Muscle layer of colon (tissue), 2 donors: ENCODE results near the gene DCP1A.
"Not testable (repeated sequence)": the region's sequence is repeated elsewhere in the genome, so short reads cannot be mapped to it uniquely, and the experiment has no call there.

Experiments
- H3K27ac ChIP-seq: one replicate; pipeline ENCODE4 v1.7.0; 2013; ENCODE audit warnings: low read depth, mild to moderate bottlenecking, low read length, moderate library complexity
- H3K27me3 ChIP-seq, 2 donors: one replicate each; pipeline ENCODE4 v1.7.0; 2013; ENCODE audit warnings: low read length in 2 of 2, mild to moderate bottlenecking in 2 of 2; ENCODE audit not compliant: insufficient read depth in 2 of 2, control insufficient read depth in 1 of 2
- H3K36me3 ChIP-seq: one replicate; pipeline ENCODE4 v1.7.0; 2013; ENCODE audit warnings: mild to moderate bottlenecking, low read length; ENCODE audit not compliant: insufficient read depth
- H3K4me1 ChIP-seq: one replicate; pipeline ENCODE4 v1.7.0; 2013; ENCODE audit warnings: mild to moderate bottlenecking, low read length; ENCODE audit not compliant: insufficient read depth
- H3K4me3 ChIP-seq, 2 donors: one replicate each; pipeline ENCODE4 v1.7.0; 2013; ENCODE audit warnings: low read length in 2 of 2, low read depth in 1 of 2, mild to moderate bottlenecking in 1 of 2, moderate library complexity in 1 of 2
- H3K9ac ChIP-seq: one replicate; pipeline ENCODE4 v1.7.0; 2013; ENCODE audit warnings: low read length
- H3K9me3 ChIP-seq: one replicate; pipeline ENCODE4 v1.7.0; 2013; ENCODE audit warnings: mild to moderate bottlenecking, low read length
- donor health status: abdominal sarcoma.
- donor health status: Adenocarcinoma of cecum.

The DCP1A gene

DNA sequence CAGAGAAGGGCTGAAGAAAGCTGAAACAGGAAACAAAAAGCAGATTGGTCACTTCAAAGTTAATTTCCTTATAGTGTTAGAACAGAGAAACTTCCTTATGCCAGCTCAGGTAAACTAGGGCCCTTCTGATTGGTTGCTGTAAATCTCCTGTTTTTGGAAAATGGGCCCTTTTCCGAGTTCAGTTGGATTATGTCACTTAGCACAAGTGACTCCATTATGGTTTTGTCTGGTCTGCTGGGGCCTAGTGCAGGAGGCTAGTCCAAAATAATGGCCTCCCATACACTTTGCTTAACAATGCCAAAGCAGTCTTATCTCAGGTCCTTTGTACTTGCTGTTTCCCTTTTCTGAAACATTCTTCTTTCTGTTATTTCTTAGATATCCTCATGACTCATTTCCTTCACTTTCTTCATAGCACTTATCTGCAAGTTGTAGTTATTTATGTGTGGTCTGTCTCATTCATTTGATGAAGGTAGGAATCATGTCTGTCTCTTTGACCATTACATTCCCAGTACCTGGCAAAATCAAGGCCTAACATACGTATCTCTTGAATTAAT, 7.7 kb upstream of the DCP1A start:
- Histone ChIP-seq H3K9me3 (no peaks in the 10 kb centered on the region), H3K4me3 (no peak overlapping the region), H3K27me3 (no peaks in the 10 kb centered on the region), H3K9ac (no peak overlapping the region), H3K36me3 (no peaks in the 10 kb centered on the region), H3K27ac (no peak overlapping the region), H3K4me1 (no peaks in the 10 kb centered on the region)

DNA sequence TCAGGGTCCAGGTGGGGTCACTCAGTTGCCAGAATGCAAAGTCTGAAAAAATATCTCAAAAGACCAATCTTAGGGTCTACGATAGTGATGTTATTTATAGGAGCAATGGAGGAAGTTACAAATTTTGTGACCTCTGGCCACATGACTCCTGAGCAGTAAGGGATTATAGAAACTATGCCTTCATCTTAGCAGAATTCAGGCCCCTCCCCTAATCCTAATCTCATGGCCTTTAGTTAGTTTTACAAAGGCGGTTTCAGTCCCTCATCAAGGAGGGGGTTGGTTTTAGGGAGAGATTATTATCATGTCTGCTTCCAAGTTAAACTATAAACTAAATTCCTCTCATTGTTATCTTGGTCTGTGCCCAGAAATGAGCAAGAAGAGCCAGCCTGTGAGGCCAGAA, 5.9 kb upstream of the DCP1A start:
- Histone ChIP-seq H3K27me3 (no peaks in the 10 kb centered on the region), H3K4me1 (no peaks in the 10 kb centered on the region), H3K9me3 (no peaks in the 10 kb centered on the region)

DNA sequence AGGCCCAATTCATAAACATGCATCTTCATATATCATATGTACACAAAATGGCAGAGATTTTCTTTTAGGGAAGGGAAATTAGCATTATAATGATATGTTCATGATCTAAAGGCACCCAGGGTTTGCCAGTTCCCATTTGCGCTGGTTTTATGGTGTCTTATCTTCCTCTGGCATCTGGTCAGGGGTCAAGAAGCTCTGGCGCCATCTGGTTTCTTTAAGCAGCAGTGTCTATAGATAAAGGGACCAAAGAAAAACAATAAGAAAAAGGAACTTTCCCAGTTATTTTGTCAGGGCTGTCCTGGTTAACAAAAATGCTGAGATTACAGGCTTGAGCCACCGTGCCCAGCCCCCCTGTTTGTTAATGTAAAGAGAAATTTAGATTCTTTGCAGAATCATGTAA, 3.3 kb upstream of the DCP1A start:
- Histone ChIP-seq H3K36me3 (no peaks in the 10 kb centered on the region), H3K9me3 (no peaks in the 10 kb centered on the region), H3K4me3 (no peak overlapping the region), H3K27ac (no peak overlapping the region), H3K4me1 (peaks cover 3% of the 10 kb centered on the region), H3K9ac (no peak overlapping the region), H3K27me3 (no peaks in the 10 kb centered on the region)

More for the DNA sequence above, 5.9 kb upstream of the DCP1A start:
- H3K9ac ChIP-seq, result no peak overlapping the region
- H3K4me3 ChIP-seq, result no peak overlapping the region
- no peak overlapping the region for H3K27ac ChIP-seq
- H3K36me3 ChIP-seq, result no peaks in the 10 kb centered on the region

DNA sequence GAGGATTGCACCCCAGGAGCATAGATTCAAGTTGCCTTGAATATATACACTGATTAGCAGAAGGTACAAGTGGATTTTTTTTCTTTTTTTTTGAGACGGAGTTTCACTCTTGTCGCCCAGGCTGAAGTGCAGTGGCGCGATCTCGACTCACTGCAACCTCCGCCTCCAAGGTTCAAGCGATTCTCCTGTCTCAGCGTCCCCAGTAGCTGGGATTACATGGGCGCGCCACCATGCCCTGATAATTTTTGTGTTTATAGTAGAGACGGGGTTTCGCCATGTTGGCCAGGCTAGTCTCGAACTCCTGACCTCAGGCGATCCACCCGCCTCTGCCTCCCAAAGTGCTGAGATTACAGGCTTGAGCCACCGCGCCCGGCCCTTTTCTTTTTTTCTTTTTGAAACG, 775 bp upstream of the DCP1A start:
- H3K27me3 ChIP-seq, H3K9me3 ChIP-seq: not testable (repeated sequence)
- peak overlapping the region; percentile 67 to 86 for H3K4me3 ChIP-seq
- peak overlapping the region; percentile 84 for H3K9ac ChIP-seq
- H3K36me3 ChIP-seq, result peaks cover 11% of the 10 kb centered on the region
- H3K4me1 ChIP-seq, result peaks cover 16% of the 10 kb centered on the region
- H3K27ac ChIP-seq, result peak overlapping the region; percentile 96

DNA sequence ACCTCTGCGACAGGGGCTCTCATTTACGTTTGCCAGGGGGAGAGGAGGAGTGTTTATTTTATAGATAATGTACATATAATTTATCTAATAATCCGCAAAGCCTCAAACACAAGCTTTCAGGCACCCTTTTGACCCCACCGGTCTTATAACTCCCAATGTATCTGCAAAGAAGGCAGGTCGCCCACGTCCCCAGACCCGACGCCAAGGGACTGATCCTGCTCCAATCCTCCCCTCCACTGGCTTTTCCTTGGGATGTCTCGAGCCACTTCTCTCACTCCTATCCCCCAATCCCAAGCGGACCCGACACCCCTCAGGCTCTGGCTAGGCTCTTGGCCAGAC, 452 bp downstream of the DCP1A start:
- peaks cover 23% of the 10 kb centered on the region for H3K36me3 ChIP-seq
- H3K27ac ChIP-seq, result peak overlapping the region; percentile 96
- no peaks in the 10 kb centered on the region for H3K27me3 ChIP-seq
- peak overlapping the region; percentile 67 to 86 for H3K4me3 ChIP-seq
- peaks cover 24% of the 10 kb centered on the region for H3K4me1 ChIP-seq
- no peaks in the 10 kb centered on the region for H3K9me3 ChIP-seq
- peak overlapping the region; percentile 90 for H3K9ac ChIP-seq

DNA sequence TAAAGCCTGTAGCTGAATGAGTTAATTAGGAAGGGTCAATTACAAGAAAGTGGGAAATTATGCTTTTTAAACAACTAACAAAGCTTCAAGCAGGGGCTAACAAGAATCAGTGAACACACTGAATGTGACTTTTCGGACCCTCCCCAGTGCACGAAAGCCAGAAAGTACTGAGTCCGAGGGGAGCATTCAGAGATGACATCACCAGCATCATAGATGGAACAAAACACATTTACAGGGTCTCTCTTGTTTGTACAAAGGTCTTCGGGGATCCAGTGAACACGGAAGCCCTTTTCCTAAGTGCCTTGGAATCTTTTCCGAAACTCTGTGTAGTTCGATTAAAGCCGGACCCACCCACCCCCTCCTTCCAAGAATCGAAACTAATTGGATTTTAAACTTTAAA, 829 bp downstream of the DCP1A start:
- peak overlapping the region; percentile 67 to 86 for H3K4me3 ChIP-seq
- peak overlapping the region; percentile 90 for H3K9ac ChIP-seq
- peaks cover 24% of the 10 kb centered on the region for H3K4me1 ChIP-seq

DNA sequence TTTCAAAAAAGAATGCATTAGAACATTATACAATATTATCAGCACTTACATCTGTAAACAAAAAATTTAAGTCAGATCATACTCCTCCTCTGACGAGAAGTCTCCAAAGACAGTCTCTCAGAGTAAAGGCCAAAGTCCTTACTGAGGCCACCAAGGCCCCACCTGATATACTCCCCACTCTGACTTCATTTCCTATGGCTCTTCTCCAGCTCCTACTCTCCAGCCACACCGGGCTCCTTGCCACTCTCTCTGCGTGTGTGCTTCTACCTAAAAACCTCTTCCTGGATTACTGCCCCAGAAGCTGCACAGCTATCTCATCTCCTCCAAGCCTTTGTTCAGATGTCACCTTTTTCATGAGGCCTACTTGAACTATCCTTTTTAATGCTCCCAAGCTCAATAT, 5.0 kb downstream of the DCP1A start:
- Histone ChIP-seq H3K9me3 (no peaks in the 10 kb centered on the region), H3K27me3 (no peaks in the 10 kb centered on the region), H3K4me1 (peaks cover 24% of the 10 kb centered on the region), H3K4me3 (no peak overlapping the region), H3K36me3 (peaks cover 46% of the 10 kb centered on the region), H3K27ac (no peak overlapping the region), H3K9ac (no peak overlapping the region)

More for the DNA sequence above, 829 bp downstream of the DCP1A start:
- Histone ChIP-seq H3K27ac (peak overlapping the region; percentile 96), H3K36me3 (peaks cover 26% of the 10 kb centered on the region), H3K27me3 (no peaks in the 10 kb centered on the region), H3K9me3 (no peaks in the 10 kb centered on the region)

DNA sequence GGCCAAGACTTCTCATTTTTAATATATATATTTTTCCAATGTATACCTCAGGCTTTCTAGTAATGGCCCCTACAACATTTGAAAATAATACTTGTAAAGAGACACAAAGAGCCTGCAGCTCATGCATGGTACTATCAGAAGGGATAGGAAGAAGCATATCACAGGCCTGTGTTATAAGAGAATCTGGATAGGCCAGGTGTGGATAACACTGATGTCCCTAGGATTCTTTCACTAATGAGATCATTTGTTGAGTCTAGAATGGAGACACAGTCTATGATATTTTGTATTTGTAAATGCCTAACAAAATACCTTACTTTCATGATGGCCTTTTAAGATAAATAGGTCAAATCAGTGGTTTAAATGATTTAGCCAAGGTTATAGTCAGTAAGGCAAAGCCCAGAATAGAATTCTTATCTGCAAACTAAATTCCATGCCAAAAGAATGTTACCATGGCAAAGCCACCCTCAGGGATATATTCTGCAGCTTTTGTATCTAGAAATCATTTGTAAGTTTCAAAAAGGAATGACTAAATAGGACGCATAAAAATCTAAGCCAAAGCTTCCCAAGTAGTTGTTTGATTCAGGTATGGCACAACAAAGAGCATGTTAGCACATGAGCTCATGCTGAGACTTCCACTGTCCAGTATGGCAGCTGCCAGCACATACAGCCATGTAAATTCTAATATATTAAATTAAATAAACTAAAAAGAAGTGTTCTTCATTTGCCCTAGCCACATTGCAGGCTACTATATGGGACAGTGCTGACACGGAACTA, 10.0 kb downstream of the DCP1A start:
- H3K36me3 ChIP-seq, result peaks cover 31% of the 10 kb centered on the region
- no peaks in the 10 kb centered on the region for H3K27me3 ChIP-seq
- no peak overlapping the region for H3K4me3 ChIP-seq
- H3K9ac ChIP-seq, result no peak overlapping the region
- H3K9me3 ChIP-seq, result no peaks in the 10 kb centered on the region
- peaks cover 1% of the 10 kb centered on the region for H3K4me1 ChIP-seq
- no peak overlapping the region for H3K27ac ChIP-seq

DNA sequence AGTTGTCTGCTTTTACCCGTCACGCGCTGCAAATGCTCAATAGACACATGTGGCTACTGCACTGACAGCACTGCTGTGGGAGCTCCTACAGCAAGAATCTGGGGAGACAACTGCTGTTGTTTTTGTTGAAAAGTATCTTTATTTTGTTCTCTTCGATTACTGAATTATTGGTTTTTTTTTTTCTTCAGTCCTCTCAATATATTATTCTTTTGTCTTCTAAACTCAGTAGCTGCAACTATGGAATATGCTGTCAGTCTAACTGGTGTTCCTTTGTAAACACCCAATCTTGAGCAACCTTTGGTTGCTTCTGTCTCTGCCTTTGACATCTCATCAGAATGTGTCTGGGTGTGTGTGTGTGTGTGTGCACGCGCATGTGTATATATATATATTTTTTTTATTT, 12.6 kb downstream of the DCP1A start:
- H3K4me1 ChIP-seq, result no peaks in the 10 kb centered on the region
- H3K4me3 ChIP-seq, result no peak overlapping the region
- H3K36me3 ChIP-seq, result peaks cover 16% of the 10 kb centered on the region
- H3K9ac ChIP-seq, result no peak overlapping the region
- H3K9me3 ChIP-seq, result no peaks in the 10 kb centered on the region
- H3K27ac ChIP-seq, result no peak overlapping the region
- H3K27me3 ChIP-seq, result no peaks in the 10 kb centered on the region

DNA sequence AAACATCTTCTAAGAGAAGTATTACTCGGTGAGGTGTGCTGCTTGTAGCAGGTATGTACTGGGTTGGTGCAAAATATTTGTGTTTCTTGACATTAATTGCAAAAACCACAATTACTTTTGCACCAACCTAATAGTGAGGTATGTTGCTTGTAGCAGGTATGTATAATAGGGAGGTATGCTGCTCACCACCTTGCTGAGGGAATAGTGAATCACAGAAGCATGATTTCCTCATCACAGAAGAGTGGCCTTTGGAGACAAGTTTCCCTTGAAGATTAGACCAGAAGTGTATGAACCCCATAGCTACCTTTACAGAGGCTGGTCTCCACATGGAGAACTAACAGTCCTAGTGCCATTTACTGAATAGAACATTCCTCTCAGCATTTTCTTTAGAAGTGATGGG, 15.5 kb downstream of the DCP1A start:
- Histone ChIP-seq H3K36me3 (peaks cover 9% of the 10 kb centered on the region), H3K27ac (no peak overlapping the region), H3K9me3 (no peaks in the 10 kb centered on the region), H3K4me1 (peaks cover 4% of the 10 kb centered on the region), H3K27me3 (no peaks in the 10 kb centered on the region), H3K9ac (no peak overlapping the region), H3K4me3 (no peak overlapping the region)

DNA sequence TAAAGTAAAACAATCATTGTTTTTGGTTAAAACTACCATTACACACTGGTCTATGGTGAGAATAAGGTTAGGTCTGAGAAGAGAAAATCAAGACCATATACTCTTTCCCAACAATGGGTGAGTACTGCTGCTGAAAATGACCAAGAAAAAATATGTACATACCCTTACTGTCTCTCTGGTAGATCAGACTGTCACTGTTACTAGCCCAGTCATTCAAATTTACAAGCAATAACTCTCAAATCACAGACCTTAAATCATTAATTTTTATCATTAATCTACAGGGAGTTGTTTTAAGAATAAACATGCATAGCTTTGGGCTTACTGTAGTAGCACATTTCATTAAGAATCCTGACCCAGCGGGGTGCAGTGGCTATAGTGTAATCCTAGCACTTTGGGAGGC, 17.4 kb downstream of the DCP1A start:
- H3K4me3 ChIP-seq, result no peak overlapping the region
- no peak overlapping the region for H3K9ac ChIP-seq
- H3K9me3 ChIP-seq, result no peaks in the 10 kb centered on the region
- H3K4me1 ChIP-seq, result peaks cover 9% of the 10 kb centered on the region
- H3K27me3 ChIP-seq, result no peaks in the 10 kb centered on the region
- H3K36me3 ChIP-seq, result peaks cover 9% of the 10 kb centered on the region
- no peak overlapping the region for H3K27ac ChIP-seq

DNA sequence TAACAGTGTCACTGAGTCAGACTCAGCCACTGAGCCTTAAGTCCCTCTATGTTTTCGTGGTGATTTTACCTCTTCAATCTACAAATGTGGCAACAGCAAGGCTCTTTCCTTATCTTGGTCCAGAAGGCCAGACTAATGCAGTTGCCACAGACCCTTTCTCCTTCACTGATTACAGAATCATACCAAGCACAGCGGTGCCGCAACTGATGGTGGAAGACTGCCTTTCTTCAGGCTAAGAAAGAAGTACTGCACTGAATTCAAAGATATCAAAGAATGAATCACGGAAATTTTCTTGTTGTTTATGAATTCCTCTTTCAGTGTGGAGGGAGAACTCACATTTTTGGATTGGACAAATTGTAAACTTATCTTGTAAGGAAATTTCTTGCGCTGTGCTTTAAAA, 18.6 kb downstream of the DCP1A start:
- no peak overlapping the region for H3K4me3 ChIP-seq
- H3K27me3 ChIP-seq, result no peaks in the 10 kb centered on the region
- H3K36me3 ChIP-seq, result peaks cover 7% of the 10 kb centered on the region
- no peaks in the 10 kb centered on the region for H3K9me3 ChIP-seq
- H3K27ac ChIP-seq, result no peak overlapping the region
- peaks cover 17% of the 10 kb centered on the region for H3K4me1 ChIP-seq
- no peak overlapping the region for H3K9ac ChIP-seq
